ENCODE measurements around the gene PLA2G6. TPM values are rescaled to one million over a fixed set of nuclear protein-coding genes. Genes with fewer than 3 reads are reported as not detected.

The PLA2G6 gene
- total RNA-seq, 1 donor from 2014 or later = 16.3 TPM

DNA sequence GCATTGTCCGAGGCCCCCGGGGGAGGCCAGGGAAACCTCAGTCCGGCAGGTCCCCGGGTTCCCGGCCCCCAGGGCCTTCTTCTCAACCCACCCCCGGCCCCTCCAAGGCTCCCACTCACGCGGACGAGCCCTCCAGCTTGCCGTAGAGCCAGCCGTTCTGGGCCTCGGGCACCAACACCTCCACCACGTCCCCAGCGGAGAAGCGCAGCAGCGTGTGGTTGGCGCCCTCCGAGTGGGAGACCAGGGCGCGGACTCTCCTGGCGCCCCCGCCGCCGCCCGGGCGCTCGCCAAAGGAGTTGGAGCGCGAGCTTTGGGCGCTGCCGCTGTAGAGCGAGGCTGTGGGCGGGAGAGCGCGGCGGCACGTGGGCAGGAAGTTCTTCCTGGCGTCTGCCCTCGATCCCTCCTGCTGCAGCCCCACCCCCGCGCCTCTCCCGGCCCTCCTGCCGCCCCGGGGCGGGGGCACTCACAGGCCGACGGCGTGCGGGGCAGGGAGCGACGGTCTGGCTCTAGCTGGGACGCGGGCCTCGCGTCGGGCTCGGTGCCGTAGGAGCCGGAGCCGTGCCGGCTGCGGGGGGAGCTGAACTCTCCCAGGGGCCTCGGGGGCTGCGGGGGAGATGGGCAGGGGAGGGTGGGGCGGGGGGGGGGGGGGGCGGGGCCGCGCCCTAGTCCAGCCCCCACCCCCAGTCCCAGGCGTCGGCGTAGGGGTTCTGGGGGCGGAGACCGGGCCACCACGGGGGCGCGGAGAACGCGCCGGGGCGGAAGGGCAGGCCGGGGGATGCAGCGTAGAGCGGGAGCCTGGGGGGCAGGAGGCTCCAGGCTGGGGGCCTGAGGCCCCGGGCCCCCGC, 92.8 kb downstream of the PLA2G6 start:
- Mint-ChIP-seq H3K9me3 (ENCODE audit: low read depth) (no peaks in the 10 kb centered on the region), H3K36me3 (ENCODE audit: low read depth) (peaks cover 3% of the 10 kb centered on the region), H3K4me3 (ENCODE audit: unreplicated experiment) (no peak overlapping the region), H3K4me1 (ENCODE audit: low read depth) (no peaks in the 10 kb centered on the region), H3K27me3 (ENCODE audit: low read depth) (no peaks in the 10 kb centered on the region), H3K27ac (ENCODE audit: unreplicated experiment) (no peak overlapping the region)
- DNase-seq (ENCODE audit: low spot score) = peak; percentile 73
- TF ChIP-seq, protein P1, sequence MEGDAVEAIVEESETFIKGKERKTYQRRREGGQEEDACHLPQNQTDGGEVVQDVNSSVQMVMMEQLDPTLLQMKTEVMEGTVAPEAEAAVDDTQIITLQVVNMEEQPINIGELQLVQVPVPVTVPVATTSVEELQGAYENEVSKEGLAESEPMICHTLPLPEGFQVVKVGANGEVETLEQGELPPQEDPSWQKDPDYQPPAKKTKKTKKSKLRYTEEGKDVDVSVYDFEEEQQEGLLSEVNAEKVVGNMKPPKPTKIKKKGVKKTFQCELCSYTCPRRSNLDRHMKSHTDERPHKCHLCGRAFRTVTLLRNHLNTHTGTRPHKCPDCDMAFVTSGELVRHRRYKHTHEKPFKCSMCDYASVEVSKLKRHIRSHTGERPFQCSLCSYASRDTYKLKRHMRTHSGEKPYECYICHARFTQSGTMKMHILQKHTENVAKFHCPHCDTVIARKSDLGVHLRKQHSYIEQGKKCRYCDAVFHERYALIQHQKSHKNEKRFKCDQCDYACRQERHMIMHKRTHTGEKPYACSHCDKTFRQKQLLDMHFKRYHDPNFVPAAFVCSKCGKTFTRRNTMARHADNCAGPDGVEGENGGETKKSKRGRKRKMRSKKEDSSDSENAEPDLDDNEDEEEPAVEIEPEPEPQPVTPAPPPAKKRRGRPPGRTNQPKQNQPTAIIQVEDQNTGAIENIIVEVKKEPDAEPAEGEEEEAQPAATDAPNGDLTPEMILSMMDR (IDR thresholded peaks at IDR 0.05) = no peak

DNA sequence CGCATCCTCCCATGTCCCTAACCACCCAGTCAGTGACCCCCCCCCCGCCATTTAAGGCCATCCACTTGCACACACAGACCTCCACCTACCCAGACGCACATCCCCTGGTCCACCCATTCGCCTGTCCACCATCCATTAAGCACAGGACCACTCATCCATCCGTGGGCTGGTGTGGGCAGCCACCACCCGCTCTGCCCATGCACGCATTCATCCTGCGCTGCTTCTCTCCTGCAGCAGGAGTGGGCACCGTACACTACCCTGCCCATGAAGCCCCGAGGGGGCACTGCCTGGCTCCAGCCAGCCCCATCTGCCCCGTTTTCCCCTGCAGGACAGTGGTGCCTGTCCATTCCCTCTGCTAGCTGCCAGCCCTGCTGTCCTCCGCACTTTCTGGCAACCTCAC, 93.8 kb downstream of the PLA2G6 start:
- DNase-seq (ENCODE audit: low spot score) = peak; percentile 73
- Mint-ChIP-seq H3K27ac (ENCODE audit: unreplicated experiment) (no peak overlapping the region), H3K4me1 (ENCODE audit: low read depth) (no peaks in the 10 kb centered on the region), H3K9me3 (ENCODE audit: low read depth) (no peaks in the 10 kb centered on the region), H3K27me3 (ENCODE audit: low read depth) (no peaks in the 10 kb centered on the region), H3K36me3 (ENCODE audit: low read depth) (peaks cover 3% of the 10 kb centered on the region), H3K4me3 (ENCODE audit: unreplicated experiment) (no peak overlapping the region)
- TF ChIP-seq, protein P1 (IDR thresholded peaks at IDR 0.05) = no peak

DNA sequence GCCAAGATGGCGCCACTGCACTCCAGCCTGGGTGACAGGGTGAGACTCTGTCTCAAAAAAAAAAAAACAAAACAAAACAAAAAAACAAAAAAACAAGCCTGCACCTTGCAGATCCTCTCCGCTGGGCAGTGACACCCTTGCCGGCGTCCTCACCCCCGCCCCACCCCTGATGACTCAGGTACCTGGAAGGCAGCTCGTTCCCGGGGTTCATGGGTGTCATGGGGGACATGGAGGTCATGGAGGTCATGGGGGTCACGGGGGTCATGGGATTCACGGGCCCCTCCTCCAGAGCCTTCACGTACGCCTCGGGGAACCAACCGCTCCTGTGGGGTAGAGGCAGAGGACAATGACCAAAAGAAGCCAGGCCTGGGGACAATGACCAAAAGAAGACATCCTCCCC, 94.7 kb downstream of the PLA2G6 start:
- Mint-ChIP-seq H3K4me3 (ENCODE audit: unreplicated experiment) (no peak overlapping the region), H3K4me1 (ENCODE audit: low read depth) (no peaks in the 10 kb centered on the region), H3K27ac (ENCODE audit: unreplicated experiment) (no peak overlapping the region), H3K9me3 (ENCODE audit: low read depth) (no peaks in the 10 kb centered on the region), H3K27me3 (ENCODE audit: low read depth) (no peaks in the 10 kb centered on the region), H3K36me3 (ENCODE audit: low read depth) (peaks cover 3% of the 10 kb centered on the region)
- TF ChIP-seq, protein P1 (IDR thresholded peaks at IDR 0.05) = no peak
- DNase-seq (ENCODE audit: low spot score) = peak; percentile 68

DNA sequence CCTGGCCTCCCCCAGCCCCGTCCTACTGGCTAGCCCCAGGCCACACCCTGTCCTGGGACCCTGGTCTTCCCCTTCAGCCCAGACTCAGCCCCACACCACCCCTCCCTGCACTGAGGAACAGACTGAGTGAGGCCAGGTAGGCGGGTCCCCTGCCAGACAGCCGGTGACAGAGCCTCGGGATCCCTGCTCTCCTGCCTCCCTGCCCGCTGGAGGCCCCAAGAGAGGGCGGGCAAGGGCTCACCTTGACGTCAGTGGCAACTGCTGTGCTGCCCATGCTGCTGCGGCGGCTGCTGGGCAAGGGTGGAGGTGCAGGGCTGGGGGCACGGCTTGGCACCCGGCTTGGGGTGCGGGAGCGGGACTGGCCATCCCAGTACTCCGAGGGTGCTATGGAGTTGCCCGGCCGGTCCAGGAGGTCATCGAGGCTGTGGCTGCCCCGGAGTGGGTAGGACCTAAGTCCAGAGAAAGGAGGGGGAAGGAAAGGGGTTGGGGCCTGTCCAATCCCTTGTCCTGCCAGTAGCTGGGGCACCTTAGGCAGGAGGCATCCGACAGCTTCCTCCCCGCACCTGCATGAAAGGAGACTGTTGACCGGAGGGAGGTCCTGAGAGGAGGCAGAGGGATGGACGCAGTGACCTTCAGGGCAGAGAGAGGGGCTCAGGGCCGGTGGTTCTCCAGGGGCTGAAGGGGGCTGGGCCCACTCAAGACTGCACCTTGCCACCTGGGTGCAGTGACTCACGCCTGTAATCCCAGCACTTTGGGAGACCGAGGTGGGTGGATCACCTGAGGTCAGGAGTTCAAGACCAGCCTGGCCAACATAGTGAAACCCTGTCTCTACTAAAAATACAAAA, 95.4 kb downstream of the PLA2G6 start:
- H3K36me3 Mint-ChIP-seq (ENCODE audit: low read depth) = peaks cover 3% of the 10 kb centered on the region
- H3K4me3 Mint-ChIP-seq (ENCODE audit: unreplicated experiment) = no peak overlapping the region
- no peaks in the 10 kb centered on the region for H3K27me3 Mint-ChIP-seq (ENCODE audit: low read depth)
- H3K27ac Mint-ChIP-seq (ENCODE audit: unreplicated experiment) = no peak overlapping the region
- H3K4me1 Mint-ChIP-seq (ENCODE audit: low read depth) = no peaks in the 10 kb centered on the region
- TF ChIP-seq, protein P1 (IDR thresholded peaks at IDR 0.05) = no peak
- peak; percentile 79 for DNase-seq (ENCODE audit: low spot score)
- no peaks in the 10 kb centered on the region for H3K9me3 Mint-ChIP-seq (ENCODE audit: low read depth)

DNA sequence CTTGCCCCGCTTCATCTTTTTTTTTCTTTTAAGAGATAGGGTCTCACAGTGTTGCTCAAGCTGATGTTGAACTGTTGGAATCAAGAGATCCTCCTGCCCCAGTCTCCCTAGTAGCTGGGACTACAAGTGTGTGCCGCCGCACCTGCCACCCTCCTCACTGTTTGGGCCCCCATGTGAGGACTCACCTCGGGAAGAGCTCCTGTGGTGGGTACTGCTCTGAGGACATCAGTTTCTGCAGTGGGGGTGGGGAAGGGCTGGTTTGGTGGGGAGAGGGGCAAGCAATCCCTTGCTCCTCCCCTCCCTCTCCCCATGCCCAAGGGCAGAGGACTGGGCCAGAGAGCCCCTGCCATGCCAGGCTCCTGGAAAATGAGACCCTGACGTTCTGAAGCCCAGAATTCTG, 96.1 kb downstream of the PLA2G6 start:
- TF ChIP-seq, protein P1 (IDR thresholded peaks at IDR 0.05) = no peak

More for the DNA sequence above, 96.1 kb downstream of the PLA2G6 start:
- Mint-ChIP-seq H3K36me3 (ENCODE audit: low read depth) (peaks cover 3% of the 10 kb centered on the region), H3K4me1 (ENCODE audit: low read depth) (no peaks in the 10 kb centered on the region), H3K27me3 (ENCODE audit: low read depth) (no peaks in the 10 kb centered on the region), H3K4me3 (ENCODE audit: unreplicated experiment) (no peak overlapping the region), H3K27ac (ENCODE audit: unreplicated experiment) (no peak overlapping the region), H3K9me3 (ENCODE audit: low read depth) (no peaks in the 10 kb centered on the region)
- DNase-seq (ENCODE audit: low spot score) = no peak

Measured in chondrocyte (in vitro differentiated cells).